Gastrocnemius medialis (tissue), 4 donors: ENCODE data around the gene TANGO2. TPM values are rescaled to one million over a fixed set of nuclear protein-coding genes. Genes with fewer than 3 reads are reported as not detected.

Source experiments
- ATAC-seq, 2 donors: fragments of 150-250 bp; one replicate each; pipeline ENCODE4 v1.9.1; 2016
- DNase-seq, 2 donors: peaks; one replicate each; pipeline ENCODE4 v3.0.0-alpha.2; 2019
- H3K27ac ChIP-seq, 4 donors: fragments of 200-600 bp; sonication (generic); 1 replicate in 1 of 4; 2 replicates in 3 of 4; pipeline ENCODE4 v1.5.1; 2016 to 2018; ENCODE audit warnings: mild to moderate bottlenecking in 2 of 4, moderate library complexity in 1 of 4
- H3K27me3 ChIP-seq, 3 donors: fragments of 200-600 bp; sonication (generic) in 2 of 3; 1 replicate in 1 of 3; 2 replicates in 2 of 3; pipeline versions ENCODE4 v1.5.1 to v1.6.0; 2016 to 2019; ENCODE audit warnings: mild to moderate bottlenecking in 1 of 3, moderate library complexity in 1 of 3
- H3K36me3 ChIP-seq, 2 donors: fragments of 200-600 bp; sonication (generic) in 1 of 2; one replicate each; pipeline ENCODE4 v1.5.1; 2017 to 2018
- H3K4me1 ChIP-seq, 2 donors: fragments of 200-600 bp; sonication (generic) in 1 of 2; one replicate each; pipeline ENCODE4 v1.5.1; 2016 to 2017; ENCODE audit warnings: mild to moderate bottlenecking in 2 of 2
- H3K4me3 ChIP-seq, 4 donors: fragments of 200-600 bp; sonication (generic) in 3 of 4; 1 replicate in 1 of 4; 2 replicates in 3 of 4; pipeline ENCODE4 v1.5.1; 2016 to 2019; ENCODE audit warnings: mild to moderate bottlenecking in 2 of 4
- H3K9me3 ChIP-seq, 3 donors: fragments of 200-600 bp; sonication (generic) in 2 of 3; 1 replicate in 1 of 3; 2 replicates in 2 of 3; pipeline ENCODE4 v1.5.1; 2016 to 2019
- POLR2A ChIP-seq, 2 donors: fragments of 450-650 bp; IDR thresholded peaks; one replicate each; pipeline ENCODE4 v1.6.1; 2017; ENCODE audit warnings: antibody characterized with exemption in 2 of 2, mild to moderate bottlenecking in 2 of 2, moderate library complexity in 2 of 2
- in situ Hi-C, 4 donors: fragments of 200-750 bp; cut with MboI; loops; one replicate each; pipeline versions ENCODE4 v1.15.0 to v1.8.0; 2017; ENCODE audit warnings: low sequenced_read_pairs in 4 of 4
- intact Hi-C: fragments of 100-400 bp; cut with DNase I; formaldehyde crosslinking; loops from one replicate; pipeline ENCODE4 v1.15.1; 2023; ENCODE audit warnings: low total_unique reads
- total RNA-seq, 4 donors: library from RNA; depleted of rRNA; stranded (reverse); fragments of >200 nt; gene quantifications; one replicate each; pipeline versions ENCODE4 v1.1.0 to v1.2.3, GENCODE V29; 2016
- TF ChIP-seq, protein P1 (sequence below), 5 experiments: fragments of 450-650 bp in 3 of 5; fragments of 200-600 bp in 2 of 5; sonication (generic) in 2 of 5; IDR thresholded peaks in 4 of 5; conservative IDR thresholded peaks in 1 of 5; 1 replicate in 4 of 5; 2 replicates in 1 of 5; pipeline ENCODE4 v1.5.1; 2016 to 2019; ENCODE audit warnings: antibody characterized with exemption in 5 of 5, mild to moderate bottlenecking in 3 of 5, moderate library complexity in 3 of 5

Gene TANGO2
- total RNA-seq, 4 donors from 2014 or later: 43.0 to 115 (median 52.5) TPM

- Histone ChIP-seq H3K27ac (peak overlapping the region; percentile 22 to 72 (median 68)), H3K4me3 (no peak overlapping the region), H3K9me3 (no peaks in the 10 kb centered on the region), H3K36me3 (no peaks in the 10 kb centered on the region), H3K4me1 (peaks cover 14 to 20% of the 10 kb centered on the region in 2 donors), H3K27me3 (no peaks in the 10 kb centered on the region)
- ATAC-seq: no peak
- DNase-seq: no peak
- intact Hi-C loops: no loop called here
- in situ Hi-C loops: loop anchor here in 3 of 4 donors (5.0 kb wide), 1 partner anchor 42 kb away; no protein-coding TSS in a partner anchor
- TF ChIP-seq, protein P1, sequence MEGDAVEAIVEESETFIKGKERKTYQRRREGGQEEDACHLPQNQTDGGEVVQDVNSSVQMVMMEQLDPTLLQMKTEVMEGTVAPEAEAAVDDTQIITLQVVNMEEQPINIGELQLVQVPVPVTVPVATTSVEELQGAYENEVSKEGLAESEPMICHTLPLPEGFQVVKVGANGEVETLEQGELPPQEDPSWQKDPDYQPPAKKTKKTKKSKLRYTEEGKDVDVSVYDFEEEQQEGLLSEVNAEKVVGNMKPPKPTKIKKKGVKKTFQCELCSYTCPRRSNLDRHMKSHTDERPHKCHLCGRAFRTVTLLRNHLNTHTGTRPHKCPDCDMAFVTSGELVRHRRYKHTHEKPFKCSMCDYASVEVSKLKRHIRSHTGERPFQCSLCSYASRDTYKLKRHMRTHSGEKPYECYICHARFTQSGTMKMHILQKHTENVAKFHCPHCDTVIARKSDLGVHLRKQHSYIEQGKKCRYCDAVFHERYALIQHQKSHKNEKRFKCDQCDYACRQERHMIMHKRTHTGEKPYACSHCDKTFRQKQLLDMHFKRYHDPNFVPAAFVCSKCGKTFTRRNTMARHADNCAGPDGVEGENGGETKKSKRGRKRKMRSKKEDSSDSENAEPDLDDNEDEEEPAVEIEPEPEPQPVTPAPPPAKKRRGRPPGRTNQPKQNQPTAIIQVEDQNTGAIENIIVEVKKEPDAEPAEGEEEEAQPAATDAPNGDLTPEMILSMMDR (IDR thresholded peaks at IDR 0.05 in 4 of 5, conservative IDR thresholded peaks at IDR 0.05 in 1 of 5): no peak
- TF ChIP-seq POLR2A (IDR thresholded peaks at IDR 0.05): no peak
These were observed 6.3 kb upstream of the TANGO2 start for GRCh38 chr22:20014526-20015186.

GRCh38 chr22:20015187-20015625 is 5.7 kb upstream of the TANGO2 start:
- intact Hi-C loops (no loop called here), in situ Hi-C loops (no loop called here)
- Histone ChIP-seq H3K27ac (peak overlapping the region; percentile 22 to 72 (median 68)), H3K4me1 (peaks cover 15 to 21% of the 10 kb centered on the region in 2 donors), H3K4me3 (no peak overlapping the region), H3K36me3 (no peaks in the 10 kb centered on the region), H3K9me3 (no peaks in the 10 kb centered on the region), H3K27me3 (no peaks in the 10 kb centered on the region)
- ATAC-seq (peak; percentile 9 to 18), DNase-seq (peak in 1 of 2 donors; percentile 53)
- TF ChIP-seq, protein P1 (IDR thresholded peaks at IDR 0.05 in 4 of 5, conservative IDR thresholded peaks at IDR 0.05 in 1 of 5): no peak
- TF ChIP-seq POLR2A (IDR thresholded peaks at IDR 0.05): peak in 1 of 2 donors; percentile 25

DNA sequence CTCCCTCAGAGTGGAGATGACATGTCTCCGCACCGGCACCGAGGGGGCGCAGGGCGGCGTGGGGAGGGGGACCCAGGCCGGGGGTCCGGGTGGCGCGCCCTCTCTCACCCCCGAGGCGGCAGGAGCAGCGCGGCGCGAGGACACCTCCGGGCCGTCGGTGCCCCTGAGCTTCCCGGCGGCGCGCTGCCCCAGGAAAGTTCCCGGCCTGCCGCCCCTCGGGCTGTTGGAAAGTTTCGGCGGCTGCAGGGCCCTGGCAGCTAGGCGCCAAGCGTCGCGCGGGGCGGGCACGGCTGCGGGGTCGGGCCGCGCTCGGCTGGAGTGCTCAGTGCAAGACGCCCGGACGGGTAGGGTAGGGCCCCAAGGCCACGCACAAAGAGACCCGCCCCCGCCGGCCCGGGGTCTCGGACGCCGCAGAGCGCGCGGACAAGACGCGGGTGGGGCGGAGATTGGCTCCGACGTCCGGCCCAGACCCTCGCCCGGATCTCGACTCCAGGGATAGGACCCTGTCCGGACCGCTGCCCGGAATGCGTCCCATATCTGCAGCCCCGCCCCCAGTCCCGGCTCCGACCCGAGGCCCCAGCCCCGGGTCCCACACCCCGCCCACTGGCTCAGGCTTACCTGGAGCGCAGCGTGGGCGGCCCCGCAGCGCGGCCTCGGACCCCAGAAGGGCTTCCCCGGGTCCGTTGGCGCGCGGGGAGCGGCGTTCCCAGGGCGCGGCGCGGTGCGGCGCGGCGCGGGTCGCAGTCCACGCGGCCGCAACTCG is 4.8 kb upstream of the TANGO2 start:
- in situ Hi-C loops: no loop called here
- DNase-seq: no peak
- H3K36me3 ChIP-seq: no peaks in the 10 kb centered on the region
- peak overlapping the region; percentile 69 to 88 (median 86) for H3K4me3 ChIP-seq
- ATAC-seq: peak in 1 of 2 donors; percentile 11
- TF ChIP-seq, protein P1 (IDR thresholded peaks at IDR 0.05 in 4 of 5, conservative IDR thresholded peaks at IDR 0.05 in 1 of 5): no peak
- peak in 1 of 2 donors; percentile 56 for TF ChIP-seq POLR2A (IDR thresholded peaks at IDR 0.05)
- no peaks in the 10 kb centered on the region for H3K27me3 ChIP-seq
- intact Hi-C loops: loop anchor here (1.0 kb wide), 1 partner anchor 29 kb away; no protein-coding TSS in a partner anchor
- peak overlapping the region; percentile 67 to 80 (median 74) for H3K27ac ChIP-seq
- peaks cover 20 to 24% of the 10 kb centered on the region in 2 donors for H3K4me1 ChIP-seq
- H3K9me3 ChIP-seq: no peaks in the 10 kb centered on the region

GRCh38 chr22:20016734-20017621 is 3.9 kb upstream of the TANGO2 start, which contains the start of gene ARVCF:
TSS of gene ARVCF (minus strand) at chr22:20016823. CDS start at chr22:19990794, 26,029 bp downstream.
- TF ChIP-seq, protein P1 (IDR thresholded peaks at IDR 0.05 in 4 of 5, conservative IDR thresholded peaks at IDR 0.05 in 1 of 5): peak in 3 of 5 experiments; percentile 44 to 57 (median 56)
- TF ChIP-seq POLR2A (IDR thresholded peaks at IDR 0.05): peak; percentile 44 to 70
- in situ Hi-C loops (no loop called here), intact Hi-C loops (loop anchor here (1.0 kb wide), 1 partner anchor 30 kb away; no protein-coding TSS in a partner anchor)
- ATAC-seq (peak; percentile 70 to 76), DNase-seq (peak; percentile 92)
- Histone ChIP-seq H3K27ac (peak within 1 kb of the TSS; percentile 75 to 81 (median 78)), H3K9me3 (no peaks in the 10 kb centered on the region), H3K4me3 (peak within 1 kb of the TSS; percentile 69 to 88 (median 86)), H3K27me3 (no peaks in the 10 kb centered on the region), H3K4me1 (peaks cover 23 to 28% of the 10 kb centered on the region in 2 donors), H3K36me3 (no peaks in the 10 kb centered on the region)
